ENCODE measurements around the gene MED13L. TPM values are rescaled to one million over a fixed set of nuclear protein-coding genes. Genes with fewer than 3 reads are reported as not detected.
"Not testable (repeated sequence)": the region's sequence is repeated elsewhere in the genome, so short reads cannot be mapped to it uniquely, and the experiment has no call there.

Gene MED13L
- total RNA-seq, 4 donors from 2014 or later: 126 to 194 (median 154) TPM

- 13% methylated on average over 2 of the region's 2 CpGs; no CpG with 5 or more reads in 1 of the 2 donors for WGBS, 2 donors (ENCODE audit: low coverage in 1 of 2)
- no peaks in the 10 kb centered on the region for H3K27me3 ChIP-seq
- H3K27ac ChIP-seq: no peak overlapping the region
- peaks cover 18 to 73% (median 34%) of the 10 kb centered on the region in 4 donors for H3K4me1 ChIP-seq
- H3K4me3 ChIP-seq: no peak overlapping the region
- H3K36me3 ChIP-seq: no peaks in the 10 kb centered on the region
- no peak for DNase-seq
- intact Hi-C loops (cut with DNase I; ENCODE audit: low total_unique reads): no loop called here
- in situ Hi-C loops (cut with MboI; ENCODE audit: low pct_ligation_motif_present in 1 of 4, low pct_unique_long_range_greater_than_20kb in 1 of 4, low sequenced_read_pairs in 3 of 4): loop anchor here in 3 of 4 donors (25.0 kb wide), 1 partner anchor 232 kb away; no protein-coding TSS in a partner anchor
- TF ChIP-seq CTCF (IDR thresholded peaks at IDR 0.05): no peak
- TF ChIP-seq EP300 (IDR thresholded peaks at IDR 0.05; ENCODE audit: low read depth): no peak
- TF ChIP-seq POLR2A (IDR thresholded peaks at IDR 0.05): no peak
- H3K9me3 ChIP-seq: no peaks in the 10 kb centered on the region
Measured at GRCh38 chr12:116244001-116244400, 33.5 kb downstream of the MED13L start.

DNA sequence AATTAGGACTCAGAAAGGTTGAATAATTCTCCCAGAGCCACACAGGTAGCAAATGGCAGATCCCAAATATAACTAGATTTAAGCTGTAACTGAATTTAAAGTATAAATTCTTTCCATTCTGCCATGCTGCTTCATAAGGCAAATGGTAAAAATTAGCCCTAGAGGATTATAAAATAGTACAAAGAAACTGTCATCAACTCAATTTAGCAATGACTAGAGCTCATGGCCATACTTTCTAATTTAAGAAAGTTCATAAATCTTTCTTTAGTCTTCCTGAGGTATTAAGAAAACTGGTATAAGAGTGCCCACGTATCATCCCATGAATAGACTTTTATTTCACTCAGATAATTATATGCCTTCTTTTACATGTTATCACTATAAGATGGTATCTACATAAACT, 34.8 kb downstream of the MED13L start:
- Histone ChIP-seq H3K27me3 (no peaks in the 10 kb centered on the region), H3K4me1 (peaks cover 7 to 64% (median 29%) of the 10 kb centered on the region in 4 donors), H3K4me3 (no peak overlapping the region), H3K36me3 (no peaks in the 10 kb centered on the region), H3K9me3 (no peaks in the 10 kb centered on the region), H3K27ac (no peak overlapping the region)
- no peak for TF ChIP-seq CTCF (IDR thresholded peaks at IDR 0.05)
- TF ChIP-seq EP300 (IDR thresholded peaks at IDR 0.05; ENCODE audit: low read depth): no peak
- no peak for TF ChIP-seq POLR2A (IDR thresholded peaks at IDR 0.05)
- no peak for TF ChIP-seq POLR2AphosphoS5 (IDR thresholded peaks at IDR 0.05)
- 86 to 89% methylated on average over 1 of the region's 1 CpG for WGBS, 2 donors (ENCODE audit: low coverage in 1 of 2)
- intact Hi-C loops (cut with DNase I; ENCODE audit: low total_unique reads) (no loop called here), in situ Hi-C loops (cut with MboI; ENCODE audit: low pct_ligation_motif_present in 1 of 4, low pct_unique_long_range_greater_than_20kb in 1 of 4, low sequenced_read_pairs in 3 of 4) (loop anchor here in 3 of 4 donors (25.0 kb wide), 1 partner anchor 230 kb away; no protein-coding TSS in a partner anchor)
- no peak for DNase-seq

- Histone ChIP-seq H3K4me1 (peaks cover 7 to 64% (median 32%) of the 10 kb centered on the region in 4 donors), H3K36me3 (no peaks in the 10 kb centered on the region), H3K27ac (no peak overlapping the region), H3K4me3 (no peak overlapping the region), H3K27me3 (no peaks in the 10 kb centered on the region), H3K9me3 (no peaks in the 10 kb centered on the region)
- intact Hi-C loops (cut with DNase I; ENCODE audit: low total_unique reads) (no loop called here), in situ Hi-C loops (cut with MboI; ENCODE audit: low pct_ligation_motif_present in 1 of 4, low pct_unique_long_range_greater_than_20kb in 1 of 4, low sequenced_read_pairs in 3 of 4) (loop anchor here in 3 of 4 donors (25.0 kb wide), 1 partner anchor 229 kb away; no protein-coding TSS in a partner anchor)
- no peak for DNase-seq
- TF ChIP-seq POLR2A (IDR thresholded peaks at IDR 0.05) (no peak), POLR2AphosphoS5 (IDR thresholded peaks at IDR 0.05) (no peak), EP300 (IDR thresholded peaks at IDR 0.05; ENCODE audit: low read depth) (no peak), CTCF (IDR thresholded peaks at IDR 0.05) (no peak)
- 81 to 85% methylated on average over 9 of the region's 9 CpGs for WGBS, 2 donors (ENCODE audit: low coverage in 1 of 2)
Measured at GRCh38 chr12:116241157-116241759, 36.2 kb downstream of the MED13L start.

DNA sequence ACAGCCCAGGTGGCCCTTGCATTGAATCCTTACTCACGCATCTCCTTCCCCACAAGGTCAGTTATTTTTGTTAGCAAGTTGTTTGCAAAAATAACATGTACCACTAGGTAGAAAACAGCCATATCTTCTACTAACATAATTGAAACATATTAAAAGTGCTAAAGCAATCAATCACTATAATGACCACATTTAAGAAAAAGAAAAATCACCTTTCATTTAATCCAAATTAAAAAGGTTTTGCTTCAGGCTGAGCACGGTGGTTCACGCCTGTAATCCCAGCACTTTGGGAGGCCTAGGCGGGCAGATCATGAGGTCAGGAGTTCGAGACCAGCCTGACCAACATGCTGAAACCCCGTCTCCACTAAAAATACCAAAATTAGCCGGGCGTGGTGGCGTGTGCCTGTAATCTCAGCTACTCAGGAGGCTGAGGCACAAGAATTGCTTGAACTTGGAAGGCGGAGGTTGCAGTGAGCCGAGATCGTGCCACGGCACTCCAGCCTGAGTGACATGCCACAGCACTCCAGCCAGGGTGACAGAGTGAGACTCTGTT, 38.8 kb downstream of the MED13L start:
- intact Hi-C loops (cut with DNase I; ENCODE audit: low total_unique reads): not testable (repeated sequence)

More for the DNA sequence above, 38.8 kb downstream of the MED13L start:
- H3K4me1 ChIP-seq: peaks cover 6 to 45% (median 16%) of the 10 kb centered on the region in 4 donors
- not testable (repeated sequence) for DNase-seq, H3K4me3 ChIP-seq, H3K36me3 ChIP-seq, H3K9me3 ChIP-seq, H3K27me3 ChIP-seq, H3K27ac ChIP-seq
- in situ Hi-C loops (cut with MboI; ENCODE audit: low pct_ligation_motif_present in 1 of 4, low pct_unique_long_range_greater_than_20kb in 1 of 4, low sequenced_read_pairs in 3 of 4): loop anchor here (10.0 to 25.0 kb wide), 2 partner anchors 226 to 244 kb away; no protein-coding TSS in a partner anchor
- 92 to 97% methylated on average over 7 to 13 of the region's 13 CpGs for WGBS, 2 donors (ENCODE audit: low coverage in 1 of 2)

Data from transverse colon (tissue), 4 donors.